Prostate gland (tissue), 2 donors: ENCODE results near the gene DDX50. TPM values are rescaled to one million over a fixed set of nuclear protein-coding genes. Genes with fewer than 3 reads are reported as not detected.

Experiments
- DNase-seq: peaks from one replicate; pipeline ENCODE4 v3.0.0-alpha.2; 2019; ENCODE audit warnings: low spot score
- H3K27ac ChIP-seq, 2 donors: fragments of 200-600 bp; sonication (generic); 2 replicates each; pipeline ENCODE4 v1.5.1; 2017 to 2019
- H3K27me3 ChIP-seq: fragments of 200-600 bp; sonication (generic); replicated peaks from 2 replicates; pipeline ENCODE4 v1.5.1; 2019; ENCODE audit not compliant: insufficient read depth
- H3K36me3 ChIP-seq, 2 donors: fragments of 200-600 bp; sonication (generic); 1 replicate in 1 of 2; 2 replicates in 1 of 2; pipeline versions ENCODE4 v1.5.1 to v1.8.1; 2017 to 2019
- H3K4me1 ChIP-seq: fragments of 200-600 bp; sonication (generic); replicated peaks from 2 replicates; pipeline ENCODE4 v1.5.1; 2019
- H3K4me3 ChIP-seq, 2 donors: fragments of 200-600 bp; sonication (generic); 2 replicates each; pipeline ENCODE4 v1.5.1; 2017 to 2019
- H3K9me3 ChIP-seq: fragments of 200-600 bp; sonication (generic); 2 replicates; pipeline ENCODE4 v1.5.1; 2017
- POLR2A ChIP-seq: fragments of 450-650 bp; IDR thresholded peaks from one replicate; pipeline ENCODE4 v1.6.1; 2016; ENCODE audit warnings: antibody characterized with exemption, mild to moderate bottlenecking
- POLR2AphosphoS5 ChIP-seq: sonication (generic); formaldehyde crosslinking; IDR thresholded peaks from one replicate; pipeline ENCODE4 v1.6.1; 2017; ENCODE audit warnings: antibody characterized with exemption
- whole genome bisulfite sequencing: methylation state at CpG from one replicate; pipeline ENCODE4 v1.1.5; 2018; 5-methylcytosine and 5-hydroxymethylcytosine counted together
- intact Hi-C: fragments of 100-400 bp; cut with DNase I; formaldehyde crosslinking; loops from one replicate; pipeline ENCODE4 v1.14.2; 2022
- total RNA-seq, 2 donors: library from RNA; depleted of rRNA; stranded (reverse); fragments of >200 nt; gene quantifications; one replicate each; pipeline ENCODE4 v1.1.0, GENCODE V29; 2016
- TF ChIP-seq, protein P1 (sequence below), 4 experiments: fragments of 200-600 bp in 2 of 4; fragments of 450-650 bp in 2 of 4; sonication (generic) in 2 of 4; IDR thresholded peaks; 1 replicate in 3 of 4; 2 replicates in 1 of 4; pipeline ENCODE4 v1.5.1; 2016 to 2019; ENCODE audit warnings: antibody characterized with exemption in 4 of 4, mild to moderate bottlenecking in 2 of 4, moderate library complexity in 2 of 4

The DDX50 gene
- total RNA-seq, 2 donors from 2014 or later, result 26.1 to 32.5 TPM

DNA sequence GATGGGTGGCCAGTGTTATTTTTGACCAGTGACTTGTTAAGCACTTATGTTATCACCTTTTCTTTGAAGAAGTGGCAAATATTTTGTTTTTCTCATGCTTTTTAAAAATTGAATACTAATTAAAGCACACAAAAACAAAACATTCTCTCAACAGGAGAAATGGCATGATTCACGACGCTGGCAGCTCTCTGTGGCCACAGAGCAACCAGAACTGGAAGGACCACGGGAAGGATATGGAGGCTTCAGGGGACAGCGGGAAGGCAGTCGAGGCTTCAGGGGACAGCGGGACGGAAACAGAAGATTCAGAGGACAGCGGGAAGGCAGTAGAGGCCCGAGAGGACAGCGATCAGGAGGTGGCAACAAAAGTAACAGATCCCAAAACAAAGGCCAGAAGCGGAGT, 81.3 kb downstream of the DDX50 start:
- Histone ChIP-seq H3K4me3 (no peak overlapping the region), H3K27me3 (no peaks in the 10 kb centered on the region), H3K9me3 (no peaks in the 10 kb centered on the region), H3K27ac (no peak overlapping the region), H3K36me3 (no peaks in the 10 kb centered on the region), H3K4me1 (no peaks in the 10 kb centered on the region)
- 92% methylated on average over 11 of the region's 11 CpGs for WGBS
- DNase-seq, result no peak
- TF ChIP-seq POLR2AphosphoS5 (no peak), POLR2A (no peak)
- TF ChIP-seq, protein P1, sequence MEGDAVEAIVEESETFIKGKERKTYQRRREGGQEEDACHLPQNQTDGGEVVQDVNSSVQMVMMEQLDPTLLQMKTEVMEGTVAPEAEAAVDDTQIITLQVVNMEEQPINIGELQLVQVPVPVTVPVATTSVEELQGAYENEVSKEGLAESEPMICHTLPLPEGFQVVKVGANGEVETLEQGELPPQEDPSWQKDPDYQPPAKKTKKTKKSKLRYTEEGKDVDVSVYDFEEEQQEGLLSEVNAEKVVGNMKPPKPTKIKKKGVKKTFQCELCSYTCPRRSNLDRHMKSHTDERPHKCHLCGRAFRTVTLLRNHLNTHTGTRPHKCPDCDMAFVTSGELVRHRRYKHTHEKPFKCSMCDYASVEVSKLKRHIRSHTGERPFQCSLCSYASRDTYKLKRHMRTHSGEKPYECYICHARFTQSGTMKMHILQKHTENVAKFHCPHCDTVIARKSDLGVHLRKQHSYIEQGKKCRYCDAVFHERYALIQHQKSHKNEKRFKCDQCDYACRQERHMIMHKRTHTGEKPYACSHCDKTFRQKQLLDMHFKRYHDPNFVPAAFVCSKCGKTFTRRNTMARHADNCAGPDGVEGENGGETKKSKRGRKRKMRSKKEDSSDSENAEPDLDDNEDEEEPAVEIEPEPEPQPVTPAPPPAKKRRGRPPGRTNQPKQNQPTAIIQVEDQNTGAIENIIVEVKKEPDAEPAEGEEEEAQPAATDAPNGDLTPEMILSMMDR (IDR thresholded peaks at IDR 0.05), result no peak
- intact Hi-C loops, result no loop called here

DNA sequence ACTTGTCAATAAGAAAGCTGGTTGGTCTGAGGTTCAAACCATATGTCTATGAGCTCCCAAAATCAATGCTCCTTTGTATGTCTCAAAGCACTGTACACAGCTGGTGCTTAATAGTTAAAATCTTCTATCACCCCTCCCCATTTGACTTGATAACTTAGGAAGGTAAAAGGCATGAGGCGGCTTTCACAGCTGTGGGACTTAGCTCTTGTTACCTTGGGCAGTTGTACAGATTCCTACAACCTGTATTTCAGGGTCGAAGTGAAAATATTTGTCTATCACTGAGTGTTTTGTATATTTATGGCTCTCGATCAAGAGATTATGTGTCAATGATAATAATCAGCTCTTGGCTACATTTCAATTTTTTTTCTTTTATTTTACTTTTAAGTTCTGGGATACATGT, 86.5 kb downstream of the DDX50 start:
- Histone ChIP-seq H3K27ac (peak overlapping the region in 1 of 2 donors; percentile 8), H3K36me3 (no peaks in the 10 kb centered on the region), H3K9me3 (no peaks in the 10 kb centered on the region), H3K27me3 (no peaks in the 10 kb centered on the region), H3K4me1 (peaks cover 2% of the 10 kb centered on the region), H3K4me3 (no peak overlapping the region)
- no peak for DNase-seq
- intact Hi-C loops, result loop anchor here (2.0 kb wide), 1 partner anchor 135 kb away; no protein-coding TSS in a partner anchor
- WGBS, result 41% methylated on average over 3 of the region's 3 CpGs
- TF ChIP-seq POLR2AphosphoS5, result no peak
- TF ChIP-seq, protein P1 (IDR thresholded peaks at IDR 0.05), result no peak
- TF ChIP-seq POLR2A, result no peak

DNA sequence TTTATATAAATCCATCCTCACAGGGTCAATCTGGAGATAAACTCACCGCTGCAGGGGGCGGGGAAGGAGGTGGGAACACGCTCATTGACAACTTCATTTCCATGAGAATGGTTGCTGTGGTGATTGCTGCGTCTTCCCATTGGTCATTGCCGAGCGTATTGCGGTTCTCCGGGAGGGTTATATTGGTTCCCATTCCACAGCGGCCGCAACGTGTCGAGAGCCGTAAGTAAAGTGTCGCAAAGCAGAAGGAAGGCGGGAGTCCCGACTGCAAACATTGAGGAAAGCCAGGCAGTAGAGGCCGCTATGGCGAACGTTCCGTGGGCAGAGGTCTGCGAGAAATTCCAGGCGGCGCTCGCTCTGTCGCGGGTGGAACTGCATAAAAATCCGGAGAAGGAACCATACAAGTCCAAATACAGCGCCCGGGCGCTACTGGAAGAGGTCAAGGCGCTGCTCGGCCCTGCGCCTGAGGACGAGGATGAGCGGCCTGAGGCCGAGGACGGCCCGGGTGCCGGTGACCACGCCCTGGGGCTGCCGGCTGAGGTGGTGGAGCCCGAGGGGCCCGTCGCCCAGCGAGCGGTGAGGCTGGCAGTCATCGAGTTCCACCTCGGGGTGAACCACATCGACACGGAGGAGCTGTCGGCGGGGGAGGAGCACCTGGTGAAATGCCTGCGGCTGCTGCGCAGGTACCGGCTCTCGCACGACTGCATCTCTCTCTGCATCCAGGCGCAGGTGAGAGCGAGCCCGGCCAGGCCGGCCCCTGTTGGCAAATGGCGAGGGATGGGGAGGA, 87.6 kb downstream of the DDX50 start, which contains the start of gene KIFBP:
Gene KIFBP (plus strand): TSS at position 274 of the 787 bp plus-strand sequence. CDS start 30 bp downstream, at position 304.
- Histone ChIP-seq H3K4me1 (peaks cover 4% of the 10 kb centered on the region), H3K27me3 (no peaks in the 10 kb centered on the region), H3K9me3 (no peaks in the 10 kb centered on the region), H3K36me3 (no peaks in the 10 kb centered on the region), H3K4me3 (peak within 1 kb of the TSS; percentile 68 to 80), H3K27ac (peak within 1 kb of the TSS; percentile 81 to 83)
- under 1% methylated on average over 62 of the region's 62 CpGs for WGBS
- peak; percentile 96 for DNase-seq
- intact Hi-C loops, result loop anchor here (2.0 kb wide), 1 partner anchor 134 kb away; no protein-coding TSS in a partner anchor
- peak; percentile 89 for TF ChIP-seq POLR2A
- TF ChIP-seq, protein P1 (IDR thresholded peaks at IDR 0.05), result peak; percentile 11 to 54 (median 44)
- peak; percentile 99 for TF ChIP-seq POLR2AphosphoS5

DNA sequence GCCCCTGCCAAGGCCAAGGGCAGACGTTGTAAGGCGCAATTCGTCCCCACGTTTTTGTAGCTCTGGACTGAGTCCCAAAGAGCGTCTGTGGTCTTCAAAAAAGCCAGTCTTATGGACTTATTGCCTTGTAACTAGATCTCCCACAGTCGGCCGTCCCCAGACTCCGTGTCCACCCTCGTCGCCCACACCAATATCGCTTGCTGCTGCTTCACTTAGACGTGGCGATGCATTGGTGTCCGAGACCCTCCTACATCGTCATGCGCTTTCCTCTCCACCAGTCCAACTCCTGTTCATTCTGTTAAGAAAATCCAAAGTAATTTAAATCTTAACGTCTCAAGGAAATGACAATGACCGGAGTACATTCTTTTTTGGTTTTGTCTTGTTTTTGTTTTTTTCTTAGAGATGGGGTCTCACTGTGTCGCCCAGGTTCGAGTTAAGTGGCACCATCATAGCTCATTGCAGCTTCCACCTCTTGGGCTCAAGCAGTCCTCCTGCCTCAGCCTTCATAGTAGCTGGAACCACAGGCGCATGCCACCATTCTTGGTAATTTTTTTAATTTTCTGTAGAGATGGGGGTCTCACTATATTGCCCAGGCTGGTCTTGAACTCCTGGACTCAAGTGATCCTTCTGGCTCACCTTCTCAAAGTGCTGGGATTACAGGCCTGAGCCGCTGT, 88.3 kb downstream of the DDX50 start:
- Histone ChIP-seq H3K4me1 (peaks cover 4% of the 10 kb centered on the region), H3K27me3 (no peaks in the 10 kb centered on the region), H3K36me3 (no peaks in the 10 kb centered on the region), H3K27ac (peak overlapping the region; percentile 81 to 83), H3K9me3 (no peaks in the 10 kb centered on the region), H3K4me3 (peak overlapping the region; percentile 68 to 80)
- TF ChIP-seq POLR2AphosphoS5 (no peak), POLR2A (no peak)
- TF ChIP-seq, protein P1 (IDR thresholded peaks at IDR 0.05), result no peak
- DNase-seq, result no peak
- intact Hi-C loops, result loop anchor here (2.0 kb wide), 1 partner anchor 133 kb away; no protein-coding TSS in a partner anchor
- 16% methylated on average over 22 of the region's 22 CpGs for WGBS
